Transverse colon (tissue), 4 donors: ENCODE data around the gene NES. TPM values are rescaled to one million over a fixed set of nuclear protein-coding genes. Genes with fewer than 3 reads are reported as not detected.

ENCODE experiments used
- DNase-seq: peaks from one replicate; pipeline ENCODE4 v3.0.0-alpha.2; 2019
- H3K27ac ChIP-seq, 4 donors: fragments of 200-600 bp; sonication (generic); 2 replicates each; pipeline ENCODE4 v1.5.1; 2016 to 2018; ENCODE audit warnings: inconsistent platforms in 4 of 4
- H3K27me3 ChIP-seq: fragments of 200-600 bp; sonication (generic); 2 replicates; pipeline ENCODE4 v1.5.1; 2017; ENCODE audit warnings: inconsistent platforms
- H3K36me3 ChIP-seq, 4 donors: fragments of 200-600 bp; sonication (generic); 2 replicates each; pipeline ENCODE4 v1.5.1; 2017 to 2019; ENCODE audit warnings: inconsistent platforms in 4 of 4
- H3K4me1 ChIP-seq, 4 donors: fragments of 200-600 bp; sonication (generic); 2 replicates each; pipeline ENCODE4 v1.5.1; 2017 to 2020; ENCODE audit warnings: inconsistent platforms in 4 of 4
- H3K4me3 ChIP-seq, 4 donors: fragments of 200-600 bp; sonication (generic); 1 replicate in 1 of 4; 2 replicates in 3 of 4; pipeline versions ENCODE4 v1.5.1 to v1.6.1; 2017 to 2019; ENCODE audit warnings: inconsistent platforms in 4 of 4
- H3K9me3 ChIP-seq, 2 donors: fragments of 200-600 bp; sonication (generic); 2 replicates each; pipeline ENCODE4 v1.5.1; 2017 to 2019; ENCODE audit warnings: inconsistent platforms in 2 of 2
- EP300 ChIP-seq: sonication (generic); formaldehyde crosslinking; IDR thresholded peaks from one replicate; pipeline ENCODE4 v1.6.1; 2017; ENCODE audit warnings: antibody characterized with exemption, low read depth
- POLR2A ChIP-seq: fragments of 450-650 bp; IDR thresholded peaks from one replicate; pipeline ENCODE4 v1.6.1; 2016; ENCODE audit warnings: antibody characterized with exemption, mild to moderate bottlenecking, moderate library complexity
- POLR2AphosphoS5 ChIP-seq, 3 donors: sonication (generic); formaldehyde crosslinking; IDR thresholded peaks; one replicate each; pipeline ENCODE4 v1.6.1; 2016; ENCODE audit warnings: antibody characterized with exemption in 3 of 3
- WGBS, 2 donors: methylation state at CpG; one replicate each; pipeline ENCODE4 v1.1.5; 2018; ENCODE audit warnings: low coverage in 1 of 2; 5-methylcytosine and 5-hydroxymethylcytosine counted together
- in situ Hi-C, 4 donors: fragments of 200-750 bp; cut with MboI; loops; one replicate each; pipeline versions ENCODE4 v1.15.0 to v1.15.1; 2017; ENCODE audit warnings: low sequenced_read_pairs in 3 of 4, low pct_ligation_motif_present in 1 of 4, low pct_unique_long_range_greater_than_20kb in 1 of 4
- intact Hi-C: fragments of 100-400 bp; cut with DNase I; formaldehyde crosslinking; loops from one replicate; pipeline ENCODE4 v1.15.1; 2023; ENCODE audit warnings: low total_unique reads
- total RNA-seq, 4 donors: library from RNA; depleted of rRNA; stranded (reverse); fragments of >200 nt; gene quantifications; one replicate each; pipeline ENCODE4 v1.1.0, GENCODE V29; 2016
- TF ChIP-seq, protein P1 (sequence below), 5 experiments: fragments of 200-600 bp in 3 of 5; fragments of 450-650 bp in 2 of 5; sonication (generic) in 3 of 5; IDR thresholded peaks; 1 replicate in 2 of 5; 2 replicates in 3 of 5; pipeline ENCODE4 v1.5.1; 2016 to 2017; ENCODE audit warnings: antibody characterized with exemption in 5 of 5, inconsistent platforms in 3 of 5, mild to moderate bottlenecking in 2 of 5, moderate library complexity in 1 of 5

NES gene
- total RNA-seq, 4 donors from 2014 or later: 3.3 to 15.5 (median 5.5) TPM

- Histone ChIP-seq H3K36me3 (no peaks in the 10 kb centered on the region), H3K27me3 (peaks cover 91% of the 10 kb centered on the region), H3K9me3 (no peaks in the 10 kb centered on the region), H3K4me3 (peak overlapping the region in 2 of 4 donors; percentile 32 to 44), H3K27ac (no peak overlapping the region), H3K4me1 (peaks cover 16 to 25% (median 22%) of the 10 kb centered on the region in 4 donors)
- TF ChIP-seq, protein P1, sequence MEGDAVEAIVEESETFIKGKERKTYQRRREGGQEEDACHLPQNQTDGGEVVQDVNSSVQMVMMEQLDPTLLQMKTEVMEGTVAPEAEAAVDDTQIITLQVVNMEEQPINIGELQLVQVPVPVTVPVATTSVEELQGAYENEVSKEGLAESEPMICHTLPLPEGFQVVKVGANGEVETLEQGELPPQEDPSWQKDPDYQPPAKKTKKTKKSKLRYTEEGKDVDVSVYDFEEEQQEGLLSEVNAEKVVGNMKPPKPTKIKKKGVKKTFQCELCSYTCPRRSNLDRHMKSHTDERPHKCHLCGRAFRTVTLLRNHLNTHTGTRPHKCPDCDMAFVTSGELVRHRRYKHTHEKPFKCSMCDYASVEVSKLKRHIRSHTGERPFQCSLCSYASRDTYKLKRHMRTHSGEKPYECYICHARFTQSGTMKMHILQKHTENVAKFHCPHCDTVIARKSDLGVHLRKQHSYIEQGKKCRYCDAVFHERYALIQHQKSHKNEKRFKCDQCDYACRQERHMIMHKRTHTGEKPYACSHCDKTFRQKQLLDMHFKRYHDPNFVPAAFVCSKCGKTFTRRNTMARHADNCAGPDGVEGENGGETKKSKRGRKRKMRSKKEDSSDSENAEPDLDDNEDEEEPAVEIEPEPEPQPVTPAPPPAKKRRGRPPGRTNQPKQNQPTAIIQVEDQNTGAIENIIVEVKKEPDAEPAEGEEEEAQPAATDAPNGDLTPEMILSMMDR (IDR thresholded peaks at IDR 0.05): peak; percentile 74 to 84 (median 79)
- no peak for TF ChIP-seq EP300
- no peak for TF ChIP-seq POLR2A
- peak; percentile 61 for DNase-seq
- intact Hi-C loops: no loop called here
- 4% methylated on average over 44 of the region's 45 CpGs; no CpG with 5 or more reads in 1 of the 2 donors for WGBS, 2 donors
- in situ Hi-C loops: no loop called here
These were observed 51.6 kb downstream of the NES start for GRCh38 chr1:156625436-156626078.

DNA sequence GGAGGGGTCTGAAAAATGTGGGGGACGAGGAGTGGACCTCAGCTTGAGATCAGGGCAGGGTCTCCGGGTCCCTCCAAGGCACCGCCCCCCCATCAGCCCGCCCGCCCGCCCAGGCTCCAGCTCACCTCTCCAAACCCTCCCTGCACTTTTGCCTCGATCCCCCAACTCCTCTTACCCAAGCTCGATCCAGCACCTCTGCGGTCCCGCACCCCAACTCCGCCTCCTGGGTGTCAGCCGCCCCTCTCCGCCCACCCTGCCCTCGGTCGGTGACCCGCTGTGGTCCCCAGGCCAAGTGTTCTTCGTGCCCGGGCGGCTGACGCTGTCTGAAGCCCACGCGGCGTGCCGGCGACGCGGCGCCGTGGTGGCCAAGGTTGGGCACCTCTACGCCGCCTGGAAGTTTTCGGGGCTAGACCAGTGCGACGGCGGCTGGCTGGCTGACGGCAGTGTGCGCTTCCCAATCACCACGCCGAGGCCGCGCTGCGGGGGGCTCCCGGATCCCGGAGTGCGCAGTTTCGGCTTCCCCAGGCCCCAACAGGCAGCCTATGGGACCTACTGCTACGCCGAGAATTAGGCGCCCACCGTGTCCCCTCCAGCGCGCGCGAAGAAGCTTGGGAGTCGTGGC lies 52.3 kb downstream of the NES start:
- no peak overlapping the region for H3K27ac ChIP-seq
- no peaks in the 10 kb centered on the region for H3K36me3 ChIP-seq
- in situ Hi-C loops (loop anchor here in 1 of 4 donors (25.0 kb wide), 1 partner anchor 238 kb away; no protein-coding TSS in a partner anchor), intact Hi-C loops (loop anchor here (5.0 kb wide), 1 partner anchor 32 kb away; no protein-coding TSS in a partner anchor)
- DNase-seq: no peak
- peaks cover 16 to 25% (median 22%) of the 10 kb centered on the region in 4 donors for H3K4me1 ChIP-seq
- 6% methylated on average over 53 of the region's 55 CpGs; no CpG with 5 or more reads in 1 of the 2 donors for WGBS, 2 donors
- H3K9me3 ChIP-seq: no peaks in the 10 kb centered on the region
- H3K27me3 ChIP-seq: peaks cover 91% of the 10 kb centered on the region
- TF ChIP-seq EP300 (no peak), POLR2A (no peak), POLR2AphosphoS5 (IDR thresholded peaks at IDR 0.05) (no peak)
- TF ChIP-seq, protein P1 (IDR thresholded peaks at IDR 0.05): no peak
- H3K4me3 ChIP-seq: peak overlapping the region in 3 of 4 donors; percentile 8 to 44 (median 32)

DNA sequence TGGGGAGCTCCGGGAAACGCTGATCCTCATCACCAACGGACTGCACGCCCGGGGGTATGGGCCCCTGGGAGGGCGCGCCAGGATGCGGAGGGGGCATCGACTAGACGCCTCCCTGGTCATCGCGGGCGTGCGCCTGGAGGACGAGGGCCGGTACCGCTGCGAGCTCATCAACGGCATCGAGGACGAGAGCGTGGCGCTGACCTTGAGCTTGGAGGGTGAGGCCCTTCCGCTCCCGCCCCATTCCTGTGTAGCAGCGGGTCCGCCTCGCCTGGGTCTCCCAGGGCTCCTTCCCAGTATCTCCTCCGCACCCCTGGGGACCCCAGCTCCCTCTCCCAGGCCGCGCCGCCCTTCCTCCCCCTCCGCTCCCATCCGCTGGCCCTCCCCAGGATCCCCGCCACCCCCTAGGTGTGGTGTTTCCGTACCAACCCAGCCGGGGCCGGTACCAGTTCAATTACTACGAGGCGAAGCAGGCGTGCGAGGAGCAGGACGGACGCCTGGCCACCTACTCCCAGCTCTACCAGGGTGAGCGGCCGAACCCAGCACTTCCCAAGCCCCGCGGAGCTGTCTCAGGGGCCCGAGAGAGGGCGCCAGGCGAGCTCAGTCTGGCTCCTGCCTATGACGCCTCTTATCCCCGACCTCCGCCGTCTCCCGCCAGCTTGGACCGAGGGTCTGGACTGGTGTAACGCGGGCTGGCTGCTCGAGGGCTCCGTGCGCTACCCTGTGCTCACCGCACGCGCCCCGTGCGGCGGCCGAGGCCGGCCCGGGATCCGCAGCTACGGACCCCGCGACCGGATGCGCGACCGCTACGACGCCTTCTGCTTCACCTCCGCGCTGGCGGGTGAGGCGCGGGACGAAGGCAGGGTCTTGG lies 53.0 kb downstream of the NES start:
- intact Hi-C loops: loop anchor here (5.0 kb wide), 1 partner anchor 33 kb away; no protein-coding TSS in a partner anchor
- no peak for TF ChIP-seq EP300
- TF ChIP-seq, protein P1 (IDR thresholded peaks at IDR 0.05): peak in 4 of 5 experiments; percentile 23 to 28 (median 27)
- in situ Hi-C loops: loop anchor here in 1 of 4 donors (25.0 kb wide), 1 partner anchor 237 kb away; no protein-coding TSS in a partner anchor

More for the DNA sequence above, 53.0 kb downstream of the NES start:
- Histone ChIP-seq H3K27me3 (peaks cover 92% of the 10 kb centered on the region), H3K4me1 (peaks cover 16 to 25% (median 22%) of the 10 kb centered on the region in 4 donors), H3K27ac (no peak overlapping the region), H3K36me3 (no peaks in the 10 kb centered on the region), H3K9me3 (no peaks in the 10 kb centered on the region), H3K4me3 (peak overlapping the region in 3 of 4 donors; percentile 8 to 44 (median 32))
- peak; percentile 47 for DNase-seq
- 2% methylated on average over 73 of the region's 87 CpGs; no CpG with 5 or more reads in 1 of the 2 donors for WGBS, 2 donors
